ENCODE data around the gene MAGI1. TPM values are rescaled to one million over a fixed set of nuclear protein-coding genes. Genes with fewer than 3 reads are reported as not detected.

MAGI1 gene
- total RNA-seq, 1 experiment from 2014 or later = 58.2 TPM

DNA sequence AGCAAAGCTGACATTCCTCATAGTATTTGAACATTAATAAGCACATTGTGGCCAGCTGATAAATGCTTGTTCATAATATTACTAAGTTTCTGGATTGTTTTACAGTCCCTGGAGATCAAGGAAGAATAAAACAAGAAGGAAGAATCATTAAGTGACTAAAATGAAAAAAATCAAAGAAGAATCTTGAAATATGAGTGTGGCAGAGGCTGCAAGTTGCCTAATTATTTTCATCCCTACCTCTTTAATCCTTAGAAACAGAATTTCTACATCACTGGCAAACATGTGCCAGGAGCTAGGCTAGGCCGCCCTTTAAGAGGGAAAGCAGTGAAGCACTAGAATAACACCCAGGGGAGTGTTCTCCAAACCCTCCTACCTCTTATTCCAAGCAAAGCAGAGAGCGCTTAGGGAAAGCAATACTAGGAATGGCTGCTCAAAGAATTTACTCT, 98.9 kb downstream of the MAGI1 start (continued):
- TF ChIP-seq AFF4 (CRISPR knock-in tag; IDR thresholded peaks at IDR 0.05; ENCODE audit: borderline replicate concordance) (no peak), ZNF671 (CRISPR knock-in tag; IDR thresholded peaks at IDR 0.05) (no peak), E2F4 (CRISPR knock-in tag; IDR thresholded peaks at IDR 0.05; ENCODE audit: borderline replicate concordance, low read depth) (no peak), ZNF416 (CRISPR knock-in tag; IDR thresholded peaks at IDR 0.05) (no peak), RORB (CRISPR knock-in tag; IDR thresholded peaks at IDR 0.05) (no peak), MYBL2 (CRISPR knock-in tag; IDR thresholded peaks at IDR 0.05) (no peak), ZNF425 (CRISPR knock-in tag; conservative IDR thresholded peaks at IDR 0.05) (no peak)
- TF ChIP-seq, protein P1, sequence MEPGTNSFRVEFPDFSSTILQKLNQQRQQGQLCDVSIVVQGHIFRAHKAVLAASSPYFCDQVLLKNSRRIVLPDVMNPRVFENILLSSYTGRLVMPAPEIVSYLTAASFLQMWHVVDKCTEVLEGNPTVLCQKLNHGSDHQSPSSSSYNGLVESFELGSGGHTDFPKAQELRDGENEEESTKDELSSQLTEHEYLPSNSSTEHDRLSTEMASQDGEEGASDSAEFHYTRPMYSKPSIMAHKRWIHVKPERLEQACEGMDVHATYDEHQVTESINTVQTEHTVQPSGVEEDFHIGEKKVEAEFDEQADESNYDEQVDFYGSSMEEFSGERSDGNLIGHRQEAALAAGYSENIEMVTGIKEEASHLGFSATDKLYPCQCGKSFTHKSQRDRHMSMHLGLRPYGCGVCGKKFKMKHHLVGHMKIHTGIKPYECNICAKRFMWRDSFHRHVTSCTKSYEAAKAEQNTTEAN (CRISPR knock-in tag; IDR thresholded peaks at IDR 0.05) = no peak
- TF ChIP-seq, protein P2, sequence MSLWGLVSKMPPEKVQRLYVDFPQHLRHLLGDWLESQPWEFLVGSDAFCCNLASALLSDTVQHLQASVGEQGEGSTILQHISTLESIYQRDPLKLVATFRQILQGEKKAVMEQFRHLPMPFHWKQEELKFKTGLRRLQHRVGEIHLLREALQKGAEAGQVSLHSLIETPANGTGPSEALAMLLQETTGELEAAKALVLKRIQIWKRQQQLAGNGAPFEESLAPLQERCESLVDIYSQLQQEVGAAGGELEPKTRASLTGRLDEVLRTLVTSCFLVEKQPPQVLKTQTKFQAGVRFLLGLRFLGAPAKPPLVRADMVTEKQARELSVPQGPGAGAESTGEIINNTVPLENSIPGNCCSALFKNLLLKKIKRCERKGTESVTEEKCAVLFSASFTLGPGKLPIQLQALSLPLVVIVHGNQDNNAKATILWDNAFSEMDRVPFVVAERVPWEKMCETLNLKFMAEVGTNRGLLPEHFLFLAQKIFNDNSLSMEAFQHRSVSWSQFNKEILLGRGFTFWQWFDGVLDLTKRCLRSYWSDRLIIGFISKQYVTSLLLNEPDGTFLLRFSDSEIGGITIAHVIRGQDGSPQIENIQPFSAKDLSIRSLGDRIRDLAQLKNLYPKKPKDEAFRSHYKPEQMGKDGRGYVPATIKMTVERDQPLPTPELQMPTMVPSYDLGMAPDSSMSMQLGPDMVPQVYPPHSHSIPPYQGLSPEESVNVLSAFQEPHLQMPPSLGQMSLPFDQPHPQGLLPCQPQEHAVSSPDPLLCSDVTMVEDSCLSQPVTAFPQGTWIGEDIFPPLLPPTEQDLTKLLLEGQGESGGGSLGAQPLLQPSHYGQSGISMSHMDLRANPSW (CRISPR knock-in tag; conservative IDR thresholded peaks at IDR 0.05; ENCODE audit: low read depth) = no peak

GRCh38 chr3:65939184-65939583, 99.5 kb downstream of the MAGI1 start:
- POLR2A ChIA-PET = no interaction called here
- Mint-ChIP-seq H3K4me1 (peaks cover 48% of the 10 kb centered on the region), H3K4me3 (no peak overlapping the region), H3K36me3 (no peaks in the 10 kb centered on the region), H3K27me3 (ENCODE audit: low read depth) (no peaks in the 10 kb centered on the region), H3K27ac (no peak overlapping the region), H3K9me3 (no peaks in the 10 kb centered on the region)
- CTCF ChIA-PET = no interaction called here
- no peak for DNase-seq (ENCODE audit: low spot score)
- ATAC-seq = no peak
- TF ChIP-seq RELA (CRISPR knock-in tag; IDR thresholded peaks at IDR 0.05; ENCODE audit: borderline replicate concordance) = no peak
- no peak for TF ChIP-seq ATF1 (CRISPR knock-in tag; IDR thresholded peaks at IDR 0.05)
- TF ChIP-seq, protein P1 (CRISPR knock-in tag; IDR thresholded peaks at IDR 0.05) = no peak
- no peak for TF ChIP-seq IRF1 (CRISPR knock-in tag; IDR thresholded peaks at IDR 0.05)
- TF ChIP-seq, protein P3, sequence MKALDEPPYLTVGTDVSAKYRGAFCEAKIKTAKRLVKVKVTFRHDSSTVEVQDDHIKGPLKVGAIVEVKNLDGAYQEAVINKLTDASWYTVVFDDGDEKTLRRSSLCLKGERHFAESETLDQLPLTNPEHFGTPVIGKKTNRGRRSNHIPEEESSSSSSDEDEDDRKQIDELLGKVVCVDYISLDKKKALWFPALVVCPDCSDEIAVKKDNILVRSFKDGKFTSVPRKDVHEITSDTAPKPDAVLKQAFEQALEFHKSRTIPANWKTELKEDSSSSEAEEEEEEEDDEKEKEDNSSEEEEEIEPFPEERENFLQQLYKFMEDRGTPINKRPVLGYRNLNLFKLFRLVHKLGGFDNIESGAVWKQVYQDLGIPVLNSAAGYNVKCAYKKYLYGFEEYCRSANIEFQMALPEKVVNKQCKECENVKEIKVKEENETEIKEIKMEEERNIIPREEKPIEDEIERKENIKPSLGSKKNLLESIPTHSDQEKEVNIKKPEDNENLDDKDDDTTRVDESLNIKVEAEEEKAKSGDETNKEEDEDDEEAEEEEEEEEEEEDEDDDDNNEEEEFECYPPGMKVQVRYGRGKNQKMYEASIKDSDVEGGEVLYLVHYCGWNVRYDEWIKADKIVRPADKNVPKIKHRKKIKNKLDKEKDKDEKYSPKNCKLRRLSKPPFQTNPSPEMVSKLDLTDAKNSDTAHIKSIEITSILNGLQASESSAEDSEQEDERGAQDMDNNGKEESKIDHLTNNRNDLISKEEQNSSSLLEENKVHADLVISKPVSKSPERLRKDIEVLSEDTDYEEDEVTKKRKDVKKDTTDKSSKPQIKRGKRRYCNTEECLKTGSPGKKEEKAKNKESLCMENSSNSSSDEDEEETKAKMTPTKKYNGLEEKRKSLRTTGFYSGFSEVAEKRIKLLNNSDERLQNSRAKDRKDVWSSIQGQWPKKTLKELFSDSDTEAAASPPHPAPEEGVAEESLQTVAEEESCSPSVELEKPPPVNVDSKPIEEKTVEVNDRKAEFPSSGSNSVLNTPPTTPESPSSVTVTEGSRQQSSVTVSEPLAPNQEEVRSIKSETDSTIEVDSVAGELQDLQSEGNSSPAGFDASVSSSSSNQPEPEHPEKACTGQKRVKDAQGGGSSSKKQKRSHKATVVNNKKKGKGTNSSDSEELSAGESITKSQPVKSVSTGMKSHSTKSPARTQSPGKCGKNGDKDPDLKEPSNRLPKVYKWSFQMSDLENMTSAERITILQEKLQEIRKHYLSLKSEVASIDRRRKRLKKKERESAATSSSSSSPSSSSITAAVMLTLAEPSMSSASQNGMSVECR (CRISPR knock-in tag; IDR thresholded peaks at IDR 0.05; ENCODE audit: borderline replicate concordance) = no peak
- no peak for TF ChIP-seq ZNF396 (CRISPR knock-in tag; IDR thresholded peaks at IDR 0.05; ENCODE audit: borderline replicate concordance)
- no peak for TF ChIP-seq ZBTB21 (CRISPR knock-in tag; IDR thresholded peaks at IDR 0.05; ENCODE audit: borderline replicate concordance)
- no peak for TF ChIP-seq KAT7 (CRISPR knock-in tag; IDR thresholded peaks at IDR 0.05; ENCODE audit: borderline replicate concordance)
- no peak for TF ChIP-seq ZNF263 (CRISPR knock-in tag; IDR thresholded peaks at IDR 0.05; ENCODE audit: low read depth)
- no peak for TF ChIP-seq MYBL2 (CRISPR knock-in tag; IDR thresholded peaks at IDR 0.05)
- no peak for TF ChIP-seq ZNF423 (CRISPR knock-in tag; IDR thresholded peaks at IDR 0.05)

All from WTC11 (cell line).